GM12878 (cell line): ENCODE data around the gene PELI2. TPM values are rescaled to one million over a fixed set of nuclear protein-coding genes. Genes with fewer than 3 reads are reported as not detected.

Experiments
- ATAC-seq: fragments of 200-7000 bp; cut with Tn5 transposase; 3 replicates; pipeline ENCODE4 v1.9.1; 2020; ENCODE audit warnings: mild to moderate bottlenecking, moderate library complexity
- BruUV-seq: library from RNA; stranded (reverse); fragments of 400-500 nt; replicated peaks from 2 replicates; lab custom pipeline; 2021; lab: Mats Ljungman, UMichigan
- CTCF ChIA-PET: fragments of 300-600 bp; sonication (Branson Sonifier 250); formaldehyde crosslinking; extraction: SDS; loops from one replicate; lab custom pipeline; 2021; ENCODE audit warnings: inconsistent platforms; lab: Yijun Ruan, JAX
- POLR2A ChIA-PET: fragments of 350-600 bp; formaldehyde crosslinking; extraction: SDS; loops from one replicate; lab custom pipeline; 2021; ENCODE audit warnings: inconsistent platforms; lab: Charles Lee
- RAD21 ChIA-PET: fragments of 300-600 bp; sonication (Branson Sonifier 250); formaldehyde crosslinking; loops from one replicate; lab custom pipeline; 2023; ENCODE audit warnings: antibody characterized with exemption; ENCODE audit not compliant: unreplicated experiment; lab: Charles Lee
- SMC1A ChIA-PET: fragments of 300-600 bp; sonication (Branson Sonifier 250); formaldehyde crosslinking; loops from one replicate; lab custom pipeline; 2023; ENCODE audit not compliant: unreplicated experiment, uncharacterized antibody; lab: Charles Lee
- DNase-seq: peaks from one replicate; pipeline ENCODE4 v3.0.0-alpha.2; 2011; ENCODE audit warnings: low read depth, low spot score
- FAIRE-seq: peaks from 3 replicates; lab custom pipeline; 2011; peaks lifted over from hg19 to GRCh38; lab: Jason Lieb, UNC
- H2AFZ ChIP-seq: 2 replicates; pipeline ENCODE4 v1.6.0; 2011; ENCODE audit warnings: low read depth, low read length, control low read depth; ENCODE audit not compliant: control insufficient read depth
- H3K27ac ChIP-seq: 2 replicates; pipeline ENCODE4 v1.5.1; 2011; ENCODE audit warnings: control low read depth; ENCODE audit not compliant: control insufficient read depth, insufficient read depth
- H3K27me3 ChIP-seq, 2 experiments: replicated peaks in 1 of 2; 2 replicates each; pipeline versions ENCODE4 v1.6.0 to v1.6.1; 2011; ENCODE audit warnings: low read length in 1 of 2; ENCODE audit not compliant: control insufficient read depth in 2 of 2, insufficient read depth in 2 of 2
- H3K36me3 ChIP-seq, 2 experiments: 2 replicates each; pipeline ENCODE4 v1.5.1; 2011; ENCODE audit warnings: low read length in 1 of 2; ENCODE audit not compliant: control insufficient read depth in 2 of 2, insufficient read depth in 2 of 2
- H3K4me1 ChIP-seq: 2 replicates; pipeline ENCODE4 v1.6.1; 2011; ENCODE audit warnings: mild to moderate bottlenecking, low read length, moderate library complexity, mixed read lengths; ENCODE audit not compliant: control insufficient read depth, insufficient read depth
- H3K4me2 ChIP-seq: 2 replicates; pipeline ENCODE4 v1.6.0; 2011; ENCODE audit warnings: control low read depth; ENCODE audit not compliant: control insufficient read depth, insufficient read depth
- H3K4me3 ChIP-seq: fragments of 200-600 bp; sonication (generic); 2 replicates; pipeline ENCODE4 v1.5.1; 2016
- H3K79me2 ChIP-seq: 2 replicates; pipeline ENCODE4 v1.6.0; 2011; ENCODE audit warnings: low read length; ENCODE audit not compliant: control insufficient read depth, insufficient read depth
- H3K9ac ChIP-seq: 2 replicates; pipeline ENCODE4 v1.8.0; 2011; ENCODE audit warnings: low read length, control low read depth, mixed read lengths; ENCODE audit not compliant: control insufficient read depth, insufficient read depth
- H3K9me3 ChIP-seq: replicated peaks from 3 replicates; pipeline ENCODE4 v1.5.1; 2011; ENCODE audit warnings: mild to moderate bottlenecking, low read length; ENCODE audit not compliant: control insufficient read depth, insufficient read depth
- H4K20me1 ChIP-seq: 2 replicates; pipeline ENCODE4 v1.6.0; 2011; ENCODE audit not compliant: control insufficient read depth, insufficient read depth
- FOXK2 ChIP-seq: fragments of 450-650 bp; IDR thresholded peaks from 2 replicates; pipeline ENCODE4 v1.6.1; 2017; ENCODE audit warnings: mild to moderate bottlenecking, moderate library complexity
- MXI1 ChIP-seq: fragments of 150-350 bp; IDR thresholded peaks from 2 replicates; pipeline ENCODE4 v1.6.1; 2011; ENCODE audit warnings: low read depth, mild to moderate bottlenecking, inconsistent platforms, low read length, improper control_type of control experiment
- NFIC ChIP-seq: IDR thresholded peaks from 2 replicates; pipeline ENCODE4 v1.6.1; 2012; ENCODE audit warnings: low read depth, mild to moderate bottlenecking, inconsistent platforms, low read length, moderate library complexity
- NRF1 ChIP-seq: conservative IDR thresholded peaks from 2 replicates; pipeline ENCODE4 v1.6.1; 2011; ENCODE audit warnings: mild to moderate bottlenecking, low read depth, low read length, improper control_type of control experiment
- RB1 ChIP-seq: fragments of 450-650 bp; formaldehyde crosslinking; IDR thresholded peaks from 2 replicates; pipeline ENCODE4 v1.6.1; 2017; ENCODE audit warnings: mild to moderate bottlenecking, borderline replicate concordance
- SMAD1 ChIP-seq: fragments of 450-650 bp; IDR thresholded peaks from 2 replicates; pipeline ENCODE4 v1.6.1; 2018; ENCODE audit warnings: mild to moderate bottlenecking, low read depth; ENCODE audit not compliant: partially characterized antibody
- SREBF1 ChIP-seq: IDR thresholded peaks from 2 replicates; pipeline ENCODE4 v1.6.1; 2012; ENCODE audit warnings: mild to moderate bottlenecking, low read length
- SREBF2 ChIP-seq: IDR thresholded peaks from 2 replicates; pipeline ENCODE4 v1.6.1; 2012; ENCODE audit warnings: mild to moderate bottlenecking, low read length
- USF2 ChIP-seq: IDR thresholded peaks from 2 replicates; pipeline ENCODE4 v1.6.1; 2011; ENCODE audit warnings: low read depth, low read length, improper control_type of control experiment, borderline replicate concordance
- ZNF24 ChIP-seq: fragments of 450-650 bp; IDR thresholded peaks from 2 replicates; pipeline ENCODE4 v1.6.1; 2017; ENCODE audit warnings: antibody characterized with exemption, mild to moderate bottlenecking
- WGBS: methylation state at CpG from one replicate; pipeline ENCODE4 v1.1.6; 2016; ENCODE audit warnings: low lambda C conversion rate; ENCODE audit not compliant: insufficient replicate concordance, insufficient coverage; ENCODE audit errors: missing lambda C conversion rate; 5-methylcytosine and 5-hydroxymethylcytosine counted together
- in situ Hi-C: fragments of 300-500 bp; cut with MboI; formaldehyde crosslinking; loops from 9 replicates; pipeline ENCODE4 v1.14.3; 2018; ENCODE audit warnings: mixed read lengths
- intact Hi-C: fragments of 100-400 bp; cut with micrococcal nuclease; formaldehyde crosslinking; loops from one replicate; pipeline ENCODE4 v1.14.2; 2022; ENCODE audit not compliant: unreplicated experiment
- polyA plus RNA-seq, 11 experiments: library from polyadenylated mRNA; depleted of rRNA in 4 of 11; unstranded in 6 of 11; stranded (reverse) in 5 of 11; fragments of >200 nt; fragmentation: Nextera tagmentation in 4 of 11; fragmentation: Illumina TruSeq in 1 of 11; extraction: Ambion mirVana in 4 of 11; extraction: Trizol in 1 of 11; gene quantifications; 1 replicate in 1 of 11; 2 replicates in 10 of 11; pipeline versions ENCODE4 v1.2.1 to v1.2.3, GENCODE V29; 2011 to 2016; ENCODE audit warnings: inconsistent platforms in 2 of 11, missing spikeins in 2 of 11, low read depth in 1 of 11
- total RNA-seq, 4 experiments: library from RNA; depleted of rRNA in 3 of 4; stranded (reverse); fragments of >200 nt in 3 of 4; fragmentation: Illumina TruSeq in 1 of 4; extraction: Trizol in 1 of 4; gene quantifications; 2 replicates each; pipeline versions ENCODE4 v1.2.1 to v1.2.3, GENCODE V29; 2013 to 2021
- TF ChIP-seq, protein P1 (sequence below): fragments of 450-650 bp; IDR thresholded peaks from 2 replicates; pipeline ENCODE4 v1.6.1; 2017; ENCODE audit warnings: mild to moderate bottlenecking, moderate library complexity
- TF ChIP-seq, protein P2 (sequence below): fragments of 450-650 bp; IDR thresholded peaks from 2 replicates; pipeline ENCODE4 v1.6.1; 2016; ENCODE audit warnings: mild to moderate bottlenecking

PELI2 gene
- total and polyA plus RNA-seq, 10 of the 15 experiments (the other 5 are each of a cell fraction or from before 2014, with no cell fraction given) = under 0.01 to 0.10 (median 0.01) TPM; not detected in 3

DNA sequence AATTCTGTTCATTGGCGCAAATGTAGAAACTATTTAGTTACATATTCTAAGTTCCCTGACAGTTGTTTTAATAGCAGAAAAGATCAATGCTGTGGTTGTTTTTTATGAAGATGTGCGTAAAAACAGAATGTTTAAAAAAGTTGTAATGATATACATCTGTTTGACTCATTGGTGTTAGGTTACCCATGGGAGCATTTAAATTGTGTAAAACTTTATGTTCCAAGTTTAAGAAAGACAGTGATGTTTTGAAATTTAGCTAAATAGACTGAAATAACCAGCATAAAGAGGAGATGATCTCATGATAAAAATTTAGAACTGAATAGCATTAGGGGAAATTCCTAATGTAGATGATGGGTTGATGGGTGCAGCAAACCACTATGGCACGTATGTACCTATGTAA, 3.6 kb downstream of the PELI2 start:
- ChIA-PET SMC1A (no interaction called here), RAD21 (no interaction called here), CTCF (no interaction called here), POLR2A (no interaction called here)
- Histone ChIP-seq H3K36me3 (no peaks in the 10 kb centered on the region), H3K79me2 (no peaks in the 10 kb centered on the region), H2AFZ (no peak overlapping the region), H3K9ac (no peak overlapping the region), H3K4me3 (no peak overlapping the region), H4K20me1 (no peaks in the 10 kb centered on the region), H3K4me1 (peaks cover 4% of the 10 kb centered on the region; the same call in 1 of the 2 replicates), H3K4me2 (no peak overlapping the region), H3K27ac (no peak overlapping the region), H3K9me3 (no peaks in the 10 kb centered on the region), H3K27me3 (peaks cover 4 to 11% of the 10 kb centered on the region in 2 experiments; a peak in 2 of 4 replicates)
- no peak for ATAC-seq
- 50% methylated on average over 3 of the region's 3 CpGs for WGBS
- no peak for FAIRE-seq
- no peak for TF ChIP-seq MXI1
- TF ChIP-seq, protein P1, sequence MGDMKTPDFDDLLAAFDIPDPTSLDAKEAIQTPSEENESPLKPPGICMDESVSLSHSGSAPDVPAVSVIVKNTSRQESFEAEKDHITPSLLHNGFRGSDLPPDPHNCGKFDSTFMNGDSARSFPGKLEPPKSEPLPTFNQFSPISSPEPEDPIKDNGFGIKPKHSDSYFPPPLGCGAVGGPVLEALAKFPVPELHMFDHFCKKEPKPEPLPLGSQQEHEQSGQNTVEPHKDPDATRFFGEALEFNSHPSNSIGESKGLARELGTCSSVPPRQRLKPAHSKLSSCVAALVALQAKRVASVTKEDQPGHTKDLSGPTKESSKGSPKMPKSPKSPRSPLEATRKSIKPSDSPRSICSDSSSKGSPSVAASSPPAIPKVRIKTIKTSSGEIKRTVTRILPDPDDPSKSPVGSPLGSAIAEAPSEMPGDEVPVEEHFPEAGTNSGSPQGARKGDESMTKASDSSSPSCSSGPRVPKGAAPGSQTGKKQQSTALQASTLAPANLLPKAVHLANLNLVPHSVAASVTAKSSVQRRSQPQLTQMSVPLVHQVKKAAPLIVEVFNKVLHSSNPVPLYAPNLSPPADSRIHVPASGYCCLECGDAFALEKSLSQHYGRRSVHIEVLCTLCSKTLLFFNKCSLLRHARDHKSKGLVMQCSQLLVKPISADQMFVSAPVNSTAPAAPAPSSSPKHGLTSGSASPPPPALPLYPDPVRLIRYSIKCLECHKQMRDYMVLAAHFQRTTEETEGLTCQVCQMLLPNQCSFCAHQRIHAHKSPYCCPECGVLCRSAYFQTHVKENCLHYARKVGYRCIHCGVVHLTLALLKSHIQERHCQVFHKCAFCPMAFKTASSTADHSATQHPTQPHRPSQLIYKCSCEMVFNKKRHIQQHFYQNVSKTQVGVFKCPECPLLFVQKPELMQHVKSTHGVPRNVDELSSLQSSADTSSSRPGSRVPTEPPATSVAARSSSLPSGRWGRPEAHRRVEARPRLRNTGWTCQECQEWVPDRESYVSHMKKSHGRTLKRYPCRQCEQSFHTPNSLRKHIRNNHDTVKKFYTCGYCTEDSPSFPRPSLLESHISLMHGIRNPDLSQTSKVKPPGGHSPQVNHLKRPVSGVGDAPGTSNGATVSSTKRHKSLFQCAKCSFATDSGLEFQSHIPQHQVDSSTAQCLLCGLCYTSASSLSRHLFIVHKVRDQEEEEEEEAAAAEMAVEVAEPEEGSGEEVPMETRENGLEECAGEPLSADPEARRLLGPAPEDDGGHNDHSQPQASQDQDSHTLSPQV = no peak
- BruUV-seq = no TSS peak
- intact Hi-C loops (no loop called here), in situ Hi-C loops (no loop called here)
- no peak for DNase-seq

- no peak for DNase-seq
- intact Hi-C loops (no loop called here), in situ Hi-C loops (no loop called here)
- Histone ChIP-seq H3K9me3 (no peaks in the 10 kb centered on the region), H3K27me3 (peaks cover 4 to 10% of the 10 kb centered on the region in 2 experiments; a peak in 2 of 4 replicates), H3K4me2 (no peak overlapping the region), H3K4me1 (peaks cover 4% of the 10 kb centered on the region; the same call in 1 of the 2 replicates), H3K79me2 (no peaks in the 10 kb centered on the region), H3K27ac (no peak overlapping the region), H4K20me1 (no peaks in the 10 kb centered on the region), H3K9ac (no peak overlapping the region), H3K4me3 (no peak overlapping the region), H2AFZ (no peak overlapping the region), H3K36me3 (no peaks in the 10 kb centered on the region)
- 2% methylated on average over 2 of the region's 2 CpGs for WGBS
- RAD21 ChIA-PET = no interaction called here
- POLR2A ChIA-PET = no interaction called here
- SMC1A ChIA-PET = no interaction called here
- no peak for FAIRE-seq
- CTCF ChIA-PET = no interaction called here
- BruUV-seq = no TSS peak
- no peak for ATAC-seq
- TF ChIP-seq, protein P2, sequence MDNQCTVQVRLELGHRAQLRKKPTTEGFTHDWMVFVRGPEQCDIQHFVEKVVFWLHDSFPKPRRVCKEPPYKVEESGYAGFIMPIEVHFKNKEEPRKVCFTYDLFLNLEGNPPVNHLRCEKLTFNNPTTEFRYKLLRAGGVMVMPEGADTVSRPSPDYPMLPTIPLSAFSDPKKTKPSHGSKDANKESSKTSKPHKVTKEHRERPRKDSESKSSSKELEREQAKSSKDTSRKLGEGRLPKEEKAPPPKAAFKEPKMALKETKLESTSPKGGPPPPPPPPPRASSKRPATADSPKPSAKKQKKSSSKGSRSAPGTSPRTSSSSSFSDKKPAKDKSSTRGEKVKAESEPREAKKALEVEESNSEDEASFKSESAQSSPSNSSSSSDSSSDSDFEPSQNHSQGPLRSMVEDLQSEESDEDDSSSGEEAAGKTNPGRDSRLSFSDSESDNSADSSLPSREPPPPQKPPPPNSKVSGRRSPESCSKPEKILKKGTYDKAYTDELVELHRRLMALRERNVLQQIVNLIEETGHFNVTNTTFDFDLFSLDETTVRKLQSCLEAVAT = no peak
- TF ChIP-seq FOXK2 (no peak), SREBF2 (no peak), USF2 (no peak), NRF1 (no peak), NFIC (no peak), ZNF24 (no peak), RB1 (no peak), SMAD1 (no peak), SREBF1 (no peak)
Observed at GRCh38 chr14:56122301-56122700, 4.1 kb downstream of the PELI2 start.
